Hepatocyte (in vitro differentiated cells): Measurements from ENCODE around the gene DZIP1L.

Experiments used
- EZH2 ChIP-seq: fragments of 200-600 bp; sonication (generic); IDR thresholded peaks from 2 replicates; pipeline ENCODE4 v1.6.1; 2016; ENCODE audit warnings: antibody characterized with exemption, mild to moderate bottlenecking, borderline replicate concordance
- EZH2phosphoT487 ChIP-seq: fragments of 200-600 bp; sonication (generic); IDR thresholded peaks from one replicate; pipeline ENCODE4 v1.6.1; 2018; ENCODE audit warnings: antibody characterized with exemption, mild to moderate bottlenecking, low read depth, moderate library complexity; ENCODE audit not compliant: unreplicated experiment, severe bottlenecking
- TF ChIP-seq, protein P1 (sequence below): fragments of 200-600 bp; sonication (generic); IDR thresholded peaks from 2 replicates; pipeline ENCODE4 v1.5.1; 2016; ENCODE audit warnings: antibody characterized with exemption, mild to moderate bottlenecking; ENCODE audit not compliant: poor library complexity

DNA sequence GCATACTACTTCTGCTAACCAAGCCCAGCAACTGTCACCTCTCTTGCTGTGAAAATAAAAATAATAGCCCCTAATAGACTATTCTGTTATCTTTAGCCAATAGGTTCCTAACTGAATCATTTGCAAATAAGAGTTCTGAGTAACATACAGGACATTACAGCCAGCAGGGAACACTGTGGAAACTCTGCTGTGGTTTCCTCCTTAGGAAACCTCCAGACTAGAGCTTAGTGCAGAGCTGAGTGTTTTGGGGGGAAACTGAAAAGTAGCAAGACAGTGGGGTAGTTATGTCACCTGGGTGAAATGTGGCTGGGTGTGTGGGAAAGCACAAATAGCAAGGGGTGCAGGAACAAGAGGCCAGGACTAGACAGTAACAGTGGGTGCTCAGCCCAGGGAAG, 32.4 kb downstream of the DZIP1L start:
- TF ChIP-seq, protein P1, sequence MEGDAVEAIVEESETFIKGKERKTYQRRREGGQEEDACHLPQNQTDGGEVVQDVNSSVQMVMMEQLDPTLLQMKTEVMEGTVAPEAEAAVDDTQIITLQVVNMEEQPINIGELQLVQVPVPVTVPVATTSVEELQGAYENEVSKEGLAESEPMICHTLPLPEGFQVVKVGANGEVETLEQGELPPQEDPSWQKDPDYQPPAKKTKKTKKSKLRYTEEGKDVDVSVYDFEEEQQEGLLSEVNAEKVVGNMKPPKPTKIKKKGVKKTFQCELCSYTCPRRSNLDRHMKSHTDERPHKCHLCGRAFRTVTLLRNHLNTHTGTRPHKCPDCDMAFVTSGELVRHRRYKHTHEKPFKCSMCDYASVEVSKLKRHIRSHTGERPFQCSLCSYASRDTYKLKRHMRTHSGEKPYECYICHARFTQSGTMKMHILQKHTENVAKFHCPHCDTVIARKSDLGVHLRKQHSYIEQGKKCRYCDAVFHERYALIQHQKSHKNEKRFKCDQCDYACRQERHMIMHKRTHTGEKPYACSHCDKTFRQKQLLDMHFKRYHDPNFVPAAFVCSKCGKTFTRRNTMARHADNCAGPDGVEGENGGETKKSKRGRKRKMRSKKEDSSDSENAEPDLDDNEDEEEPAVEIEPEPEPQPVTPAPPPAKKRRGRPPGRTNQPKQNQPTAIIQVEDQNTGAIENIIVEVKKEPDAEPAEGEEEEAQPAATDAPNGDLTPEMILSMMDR: no peak
- TF ChIP-seq EZH2 (no peak), EZH2phosphoT487 (no peak)
